Keratinocyte (primary cell): ENCODE results near the gene TTLL5. TPM values are rescaled to one million over a fixed set of nuclear protein-coding genes. Genes with fewer than 3 reads are reported as not detected.

Experiments
- DNase-seq: peaks from one replicate; pipeline ENCODE4 v3.0.0-alpha.2; 2011; ENCODE audit warnings: low read depth, missing footprints, low spot score
- FAIRE-seq: peaks from 2 replicates; lab custom pipeline; 2011; peaks lifted over from hg19 to GRCh38; lab: Jason Lieb, UNC
- H2AFZ ChIP-seq: 2 replicates; pipeline ENCODE4 v1.6.0; 2012; ENCODE audit warnings: low read length, control low read depth, inconsistent platforms; ENCODE audit not compliant: control insufficient read depth
- H3K27ac ChIP-seq: 2 replicates; pipeline ENCODE4 v1.5.1; 2011; ENCODE audit warnings: low read length; ENCODE audit not compliant: control insufficient read depth, insufficient read depth
- H3K27me3 ChIP-seq: 3 replicates; pipeline ENCODE4 v1.6.0; 2011; ENCODE audit warnings: low read length; ENCODE audit not compliant: control insufficient read depth, insufficient read depth; ENCODE audit errors: extremely low read depth
- H3K36me3 ChIP-seq, 2 experiments: 2 replicates in 1 of 2; 3 replicates in 1 of 2; pipeline ENCODE4 v1.5.1; 2011; ENCODE audit warnings: low read length in 2 of 2, mild to moderate bottlenecking in 1 of 2; ENCODE audit not compliant: control insufficient read depth in 2 of 2, insufficient read depth in 2 of 2; ENCODE audit errors: extremely low read depth in 1 of 2
- H3K4me1 ChIP-seq: 3 replicates; pipeline ENCODE4 v1.5.1; 2011; ENCODE audit warnings: low read length; ENCODE audit not compliant: control insufficient read depth, insufficient read depth; ENCODE audit errors: extremely low read depth
- H3K4me2 ChIP-seq: 3 replicates; pipeline ENCODE4 v1.6.0; 2011; ENCODE audit warnings: low read depth, low read length; ENCODE audit not compliant: control insufficient read depth, insufficient read depth; ENCODE audit errors: extremely low read depth
- H3K4me3 ChIP-seq, 3 experiments: fragments of 200-600 bp in 1 of 3; sonication (generic) in 1 of 3; 2 replicates in 2 of 3; 3 replicates in 1 of 3; pipeline ENCODE4 v1.5.1; 2011 to 2016; ENCODE audit warnings: low read length in 3 of 3, mild to moderate bottlenecking in 3 of 3, control low read depth in 2 of 3, inconsistent platforms in 1 of 3, low read depth in 1 of 3, mixed read lengths in 1 of 3, mixed run types in 1 of 3, moderate library complexity in 1 of 3; ENCODE audit not compliant: control insufficient read depth in 2 of 3, insufficient read depth in 2 of 3; ENCODE audit errors: extremely low read depth in 1 of 3
- H3K79me2 ChIP-seq: 2 replicates; pipeline ENCODE4 v1.6.0; 2012; ENCODE audit warnings: low read length; ENCODE audit not compliant: control insufficient read depth, insufficient read depth
- H3K9ac ChIP-seq: 3 replicates; pipeline ENCODE4 v1.6.0; 2011; ENCODE audit warnings: low read length; ENCODE audit not compliant: control insufficient read depth, insufficient read depth; ENCODE audit errors: extremely low read depth
- H3K9me1 ChIP-seq: 3 replicates; pipeline ENCODE4 v1.6.0; 2011; ENCODE audit warnings: low read length; ENCODE audit not compliant: control insufficient read depth, insufficient read depth; ENCODE audit errors: extremely low read depth
- H3K9me3 ChIP-seq: 2 replicates; pipeline ENCODE4 v1.5.1; 2012; ENCODE audit warnings: low read depth, low read length; ENCODE audit not compliant: control insufficient read depth
- H4K20me1 ChIP-seq: 3 replicates; pipeline ENCODE4 v1.6.0; 2011; ENCODE audit warnings: low read length; ENCODE audit not compliant: control insufficient read depth, insufficient read depth; ENCODE audit errors: extremely low read depth
- EZH2 ChIP-seq: IDR thresholded peaks from one replicate; pipeline ENCODE4 v1.6.1; 2012; ENCODE audit warnings: inconsistent platforms, mild to moderate bottlenecking, low read length, moderate library complexity
- dilution Hi-C: fragments of 300-500 bp; cut with MboI; formaldehyde crosslinking; loops from one replicate; pipeline ENCODE4 v1.7.0; 2020; ENCODE audit warnings: low sequenced_read_pairs; ENCODE audit not compliant: extremely low pct_ligation_motif_present
- polyA plus RNA-seq, 5 experiments: library from polyadenylated mRNA; depleted of rRNA in 3 of 5; stranded (reverse) in 3 of 5; stranded (forward) in 1 of 5; unstranded in 1 of 5; fragments of >200 nt; gene quantifications; 1 replicate in 1 of 5; 2 replicates in 3 of 5; 3 replicates in 1 of 5; pipeline versions ENCODE4 v1.2.1 to v1.2.3, GENCODE V29; 2011 to 2012; ENCODE audit warnings: missing spikeins in 2 of 5, low read depth in 1 of 5, low replicate concordance in 1 of 5
- TF ChIP-seq, protein P1 (sequence below), 3 experiments: IDR thresholded peaks in 1 of 3; conservative IDR thresholded peaks in 1 of 3; optimal IDR thresholded peaks in 1 of 3; 2 replicates in 2 of 3; 3 replicates in 1 of 3; pipeline versions ENCODE3 to v1.5.1; 2011; ENCODE audit warnings: low read length in 3 of 3, mild to moderate bottlenecking in 3 of 3, moderate library complexity in 2 of 3, control low read depth in 1 of 3, inconsistent platforms in 1 of 3; ENCODE audit not compliant: insufficient read depth in 2 of 3; ENCODE audit errors: extremely low read depth in 1 of 3

Gene TTLL5
- polyA plus RNA-seq, 1 donor (not counting 4 experiments of a cell fraction or from before 2014, with no cell fraction given) = 20.7 TPM

DNA sequence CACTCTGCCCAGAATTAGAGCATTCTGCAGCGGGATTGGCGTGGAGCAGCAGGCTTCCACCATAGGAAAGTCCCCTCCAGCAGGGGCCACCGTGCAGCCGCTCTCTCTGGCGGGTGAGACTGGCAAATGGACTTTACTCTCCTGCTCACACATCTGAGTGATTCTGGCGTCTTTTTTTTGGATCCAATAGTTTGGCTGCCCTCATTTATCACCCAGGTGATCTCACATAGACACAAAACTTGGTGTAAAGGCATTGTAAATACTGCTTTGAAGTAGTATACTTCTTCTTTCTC, 190.5 kb downstream of the TTLL5 start:
- DNase-seq (no peak), FAIRE-seq (no peak)
- Histone ChIP-seq H3K27me3 (no peaks in the 10 kb centered on the region), H3K4me3 (no peak overlapping the region), H2AFZ (no peak overlapping the region), H3K9me3 (no peaks in the 10 kb centered on the region), H3K4me2 (no peak overlapping the region), H3K9ac (no peak overlapping the region), H3K4me1 (no peaks in the 10 kb centered on the region), H3K36me3 (no peaks in the 10 kb centered on the region), H3K79me2 (no peaks in the 10 kb centered on the region), H4K20me1 (no peaks in the 10 kb centered on the region), H3K27ac (no peak overlapping the region), H3K9me1 (no peaks in the 10 kb centered on the region)
- TF ChIP-seq EZH2 = no peak
- TF ChIP-seq, protein P1, sequence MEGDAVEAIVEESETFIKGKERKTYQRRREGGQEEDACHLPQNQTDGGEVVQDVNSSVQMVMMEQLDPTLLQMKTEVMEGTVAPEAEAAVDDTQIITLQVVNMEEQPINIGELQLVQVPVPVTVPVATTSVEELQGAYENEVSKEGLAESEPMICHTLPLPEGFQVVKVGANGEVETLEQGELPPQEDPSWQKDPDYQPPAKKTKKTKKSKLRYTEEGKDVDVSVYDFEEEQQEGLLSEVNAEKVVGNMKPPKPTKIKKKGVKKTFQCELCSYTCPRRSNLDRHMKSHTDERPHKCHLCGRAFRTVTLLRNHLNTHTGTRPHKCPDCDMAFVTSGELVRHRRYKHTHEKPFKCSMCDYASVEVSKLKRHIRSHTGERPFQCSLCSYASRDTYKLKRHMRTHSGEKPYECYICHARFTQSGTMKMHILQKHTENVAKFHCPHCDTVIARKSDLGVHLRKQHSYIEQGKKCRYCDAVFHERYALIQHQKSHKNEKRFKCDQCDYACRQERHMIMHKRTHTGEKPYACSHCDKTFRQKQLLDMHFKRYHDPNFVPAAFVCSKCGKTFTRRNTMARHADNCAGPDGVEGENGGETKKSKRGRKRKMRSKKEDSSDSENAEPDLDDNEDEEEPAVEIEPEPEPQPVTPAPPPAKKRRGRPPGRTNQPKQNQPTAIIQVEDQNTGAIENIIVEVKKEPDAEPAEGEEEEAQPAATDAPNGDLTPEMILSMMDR (optimal IDR thresholded peaks at IDR 0.05 in 1 of 3, IDR thresholded peaks at IDR 0.05 in 1 of 3, conservative IDR thresholded peaks at IDR 0.05 in 1 of 3; ENCODE audit: extremely low read depth in 1 of 3, insufficient read depth in 2 of 3, low read length in 3 of 3) = no peak
- dilution Hi-C loops = no loop called here

- dilution Hi-C loops = no loop called here
- H3K36me3 ChIP-seq = no peaks in the 10 kb centered on the region
- H3K9me3 ChIP-seq = no peaks in the 10 kb centered on the region
- TF ChIP-seq, protein P1 (optimal IDR thresholded peaks at IDR 0.05 in 1 of 3, IDR thresholded peaks at IDR 0.05 in 1 of 3, conservative IDR thresholded peaks at IDR 0.05 in 1 of 3; ENCODE audit: extremely low read depth in 1 of 3, insufficient read depth in 2 of 3, low read length in 3 of 3) = no peak
- no peak for TF ChIP-seq EZH2
- no peaks in the 10 kb centered on the region for H3K4me1 ChIP-seq
- no peak for FAIRE-seq
- H3K4me3 ChIP-seq = no peak overlapping the region
- no peaks in the 10 kb centered on the region for H3K9me1 ChIP-seq
- no peaks in the 10 kb centered on the region for H4K20me1 ChIP-seq
- H3K27ac ChIP-seq = no peak overlapping the region
- H3K4me2 ChIP-seq = no peak overlapping the region
- no peaks in the 10 kb centered on the region for H3K27me3 ChIP-seq
- H3K79me2 ChIP-seq = no peaks in the 10 kb centered on the region
- DNase-seq = no peak
- H2AFZ ChIP-seq = no peak overlapping the region
- no peak overlapping the region for H3K9ac ChIP-seq
Observed at GRCh38 chr14:75854111-75854799, 193.2 kb downstream of the TTLL5 start.
